Activated CD8-positive, alpha-beta memory T cell treated with anti-CD3 and anti-CD28 coated beads, Interleukin-2, amount 50 U/mL, for 24 hours (primary cell): Measurements from ENCODE around the gene CPLX3.

Experiments used
- DNase-seq: peaks from one replicate; pipeline ENCODE4 v3.0.0-alpha.2; 2020; ENCODE audit errors: extremely low read depth

Gene CPLX3

DNA sequence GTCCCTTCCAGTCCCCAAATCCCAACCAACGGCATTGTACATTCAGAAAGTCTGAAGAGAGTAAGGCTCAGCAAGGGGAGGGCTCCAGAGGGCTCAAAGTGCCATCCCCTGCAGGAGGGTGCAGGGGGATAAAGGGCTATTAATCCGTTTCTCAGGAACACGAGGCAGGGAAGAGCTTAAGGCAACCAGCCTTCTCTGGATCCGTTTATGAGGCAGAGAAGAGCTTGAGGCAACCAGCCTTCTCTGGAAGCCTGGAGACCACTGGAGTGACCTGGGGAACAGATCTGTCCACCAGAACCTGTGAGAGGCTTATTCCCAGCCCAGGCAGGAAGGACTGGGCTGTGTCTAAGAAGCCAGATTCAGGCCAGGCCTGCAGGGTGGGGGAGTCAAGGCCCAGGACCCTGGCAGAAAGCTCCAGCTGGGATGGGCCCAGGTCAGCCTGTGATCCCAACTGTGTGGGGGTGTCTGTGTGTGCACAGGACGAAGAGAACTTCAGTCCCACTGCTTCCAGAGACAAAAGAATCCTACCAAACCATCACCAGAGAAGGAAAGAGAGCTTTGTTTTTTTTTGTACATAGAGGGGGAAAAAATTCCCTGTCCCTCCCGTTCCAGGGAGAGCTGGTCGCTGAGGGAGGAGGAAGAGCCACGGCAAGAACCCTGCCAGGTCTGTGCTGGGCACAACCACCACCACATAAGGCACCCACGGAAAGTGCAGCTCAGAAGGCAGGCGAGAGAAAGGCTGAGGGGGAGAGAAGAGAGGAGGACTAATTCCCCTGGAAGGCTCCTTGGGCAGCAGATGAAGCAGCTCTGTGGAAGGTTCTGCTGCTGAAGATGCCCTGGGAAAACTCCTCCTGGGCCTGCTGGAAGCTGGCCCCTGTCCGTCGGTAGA, 18.1 kb downstream of the CPLX3 start:
- DNase-seq = no peak

DNA sequence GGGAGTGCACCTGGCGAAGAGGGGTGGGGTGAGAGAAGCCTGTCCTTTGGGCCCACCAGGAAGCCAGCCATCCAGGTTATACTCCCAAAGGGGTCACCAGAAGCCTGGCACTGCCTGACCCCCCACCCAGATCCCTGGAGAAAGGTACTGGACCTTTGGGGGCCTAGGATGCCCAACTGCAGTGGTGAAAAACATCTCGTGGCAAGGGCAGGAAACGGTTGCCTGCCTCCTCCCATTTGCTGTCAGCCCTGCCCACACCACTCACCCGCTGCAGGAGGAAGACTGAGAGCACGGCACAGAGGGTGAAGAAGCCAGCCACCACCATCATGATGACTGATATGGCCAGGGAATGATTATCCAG, 18.8 kb downstream of the CPLX3 start:
- no peak for DNase-seq

DNA sequence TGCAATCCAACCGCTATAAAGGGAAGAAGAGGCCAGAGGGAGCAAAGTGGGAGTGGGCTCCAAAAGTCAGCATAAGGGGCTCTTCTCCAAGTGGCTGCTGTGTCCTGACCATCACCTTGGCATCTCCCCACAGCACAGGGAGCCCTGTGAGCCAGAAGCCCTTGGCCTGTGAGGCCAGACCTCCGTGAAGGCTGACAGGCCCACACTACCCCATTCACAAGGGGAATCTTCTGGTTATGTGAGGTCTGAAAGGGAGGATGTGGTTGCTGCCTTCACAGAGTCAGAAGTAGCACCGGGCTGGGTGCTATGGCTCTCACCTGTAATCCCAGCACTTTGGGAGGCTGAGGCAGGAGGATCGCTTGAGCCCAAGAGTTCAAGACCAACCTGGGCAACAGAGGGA, 19.2 kb downstream of the CPLX3 start:
- no peak for DNase-seq

DNA sequence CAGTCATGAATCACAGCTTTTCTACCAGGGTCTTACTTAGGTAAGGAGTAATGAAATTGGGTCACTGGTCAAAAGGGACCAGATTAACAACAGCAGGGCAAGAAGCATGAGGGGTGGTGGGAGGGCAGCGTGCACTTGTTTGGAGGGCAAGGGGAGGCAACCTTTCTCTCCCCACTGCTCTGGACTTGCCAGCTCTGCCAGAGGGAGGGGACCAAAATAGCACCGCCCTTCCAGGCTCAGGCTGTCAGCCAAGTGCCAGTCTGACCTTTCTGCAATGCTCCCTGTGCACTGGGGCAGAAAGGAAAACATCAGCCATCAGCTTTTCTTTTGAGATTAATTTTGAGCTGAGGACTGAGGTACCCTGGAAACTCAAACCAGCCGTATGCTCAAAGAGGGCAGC, 21.0 kb downstream of the CPLX3 start:
- no peak for DNase-seq

DNA sequence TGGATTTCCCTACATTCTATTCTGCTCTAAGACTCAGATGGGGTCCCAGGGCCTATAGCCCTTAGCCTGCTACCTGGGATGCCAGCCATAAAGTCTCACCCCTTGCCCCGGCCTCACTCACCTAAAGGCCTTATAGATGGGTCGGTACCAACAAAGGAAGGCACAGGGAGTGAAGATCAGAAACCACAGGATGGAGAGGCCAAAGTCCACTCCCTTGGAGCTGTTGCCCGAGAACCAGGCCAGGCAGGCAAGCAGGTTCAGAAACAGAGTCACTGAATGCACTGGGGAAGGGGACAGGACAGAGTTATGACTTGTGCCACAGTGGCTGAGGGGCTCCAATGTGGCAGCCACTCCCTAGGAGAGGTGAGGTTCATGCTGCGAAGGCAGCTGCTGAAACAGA, 24.0 kb downstream of the CPLX3 start:
- no peak for DNase-seq

DNA sequence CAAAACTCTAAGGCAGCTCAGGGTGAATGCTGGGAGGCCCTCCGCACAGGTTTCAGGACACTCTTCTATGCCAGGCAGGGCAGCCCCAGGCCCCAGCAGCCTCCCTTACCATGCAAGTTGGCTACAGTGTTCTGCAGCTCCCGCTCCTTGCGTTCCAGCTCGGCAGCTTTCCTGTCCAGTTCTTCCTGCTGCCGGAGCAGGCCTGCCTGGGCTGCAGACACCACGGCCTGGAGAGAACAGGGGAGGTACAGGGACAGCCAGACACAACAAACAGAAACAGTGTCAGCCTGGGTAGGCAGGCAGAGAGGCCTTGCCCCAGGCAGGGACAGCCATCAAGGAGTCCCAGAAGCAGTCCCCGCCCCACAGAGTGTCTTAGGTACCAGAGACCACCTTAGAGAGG, 25.5 kb downstream of the CPLX3 start:
- no peak for DNase-seq

DNA sequence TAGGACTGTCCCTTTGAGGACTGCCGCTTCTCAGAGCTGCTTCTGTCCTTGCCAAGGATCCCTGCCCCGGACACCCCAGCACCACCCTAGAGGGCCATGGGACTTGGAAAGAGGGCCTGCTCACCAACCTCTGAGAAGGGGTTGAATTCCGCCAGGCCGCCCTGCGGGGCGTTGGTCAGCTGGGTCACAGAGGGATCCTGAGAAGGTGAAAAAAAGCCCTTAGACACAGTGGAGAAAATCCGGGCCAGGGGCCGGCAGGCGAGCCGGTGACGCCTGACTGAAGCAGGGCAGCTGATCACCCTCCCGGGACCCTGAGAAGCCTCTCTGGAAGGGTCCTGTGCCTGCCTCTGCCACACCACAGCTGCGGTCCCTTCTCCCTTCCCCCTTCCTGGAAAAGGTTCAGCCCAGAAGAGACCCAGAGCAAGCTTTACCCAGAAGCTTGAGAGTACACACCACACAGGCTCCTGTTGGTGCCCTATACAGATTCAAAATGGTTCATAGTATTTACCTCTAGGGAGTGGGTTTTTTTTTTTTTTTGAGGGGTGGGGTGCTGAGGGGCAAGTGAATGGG, 28.1 kb downstream of the CPLX3 start:
- no peak for DNase-seq

DNA sequence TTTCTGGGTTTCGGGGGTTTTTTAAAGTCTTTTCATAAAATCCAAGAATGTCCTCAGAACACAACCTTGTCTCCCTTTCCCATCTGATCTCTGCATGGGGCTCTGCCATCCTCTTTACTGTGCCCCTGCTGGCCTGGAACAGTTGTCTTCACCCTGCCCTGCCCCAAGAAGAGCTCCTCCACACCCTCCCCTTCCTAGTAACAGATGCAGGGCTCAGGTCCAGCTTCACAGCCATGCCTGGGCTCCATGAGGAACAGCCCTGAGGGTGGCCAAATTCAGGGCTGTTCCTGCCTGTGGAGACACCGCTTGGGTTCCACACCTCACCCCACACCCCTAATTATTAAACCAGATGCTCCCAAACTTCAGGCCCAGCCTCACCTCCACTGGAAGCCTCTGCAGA, 29.4 kb downstream of the CPLX3 start:
- DNase-seq = no peak

DNA sequence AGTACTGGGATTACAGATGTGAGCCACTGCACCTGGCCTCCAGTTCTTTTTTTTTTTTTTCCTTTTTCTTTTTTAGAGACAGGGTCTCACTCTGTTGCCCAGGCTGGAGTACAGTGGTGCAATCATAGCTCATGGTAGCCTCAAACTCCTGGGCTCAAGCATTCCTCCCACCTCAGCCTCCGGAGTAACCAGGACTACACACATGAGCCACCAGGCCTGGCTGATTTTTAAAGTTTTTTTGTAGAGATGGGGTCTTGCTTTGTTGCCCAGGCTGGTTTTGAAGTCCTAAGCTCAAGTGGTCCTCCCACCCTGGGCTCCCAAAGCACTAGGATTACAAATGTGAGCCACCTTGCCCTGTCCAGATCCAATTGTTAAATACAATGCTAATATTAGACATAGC, 30.1 kb downstream of the CPLX3 start:
- no peak for DNase-seq

DNA sequence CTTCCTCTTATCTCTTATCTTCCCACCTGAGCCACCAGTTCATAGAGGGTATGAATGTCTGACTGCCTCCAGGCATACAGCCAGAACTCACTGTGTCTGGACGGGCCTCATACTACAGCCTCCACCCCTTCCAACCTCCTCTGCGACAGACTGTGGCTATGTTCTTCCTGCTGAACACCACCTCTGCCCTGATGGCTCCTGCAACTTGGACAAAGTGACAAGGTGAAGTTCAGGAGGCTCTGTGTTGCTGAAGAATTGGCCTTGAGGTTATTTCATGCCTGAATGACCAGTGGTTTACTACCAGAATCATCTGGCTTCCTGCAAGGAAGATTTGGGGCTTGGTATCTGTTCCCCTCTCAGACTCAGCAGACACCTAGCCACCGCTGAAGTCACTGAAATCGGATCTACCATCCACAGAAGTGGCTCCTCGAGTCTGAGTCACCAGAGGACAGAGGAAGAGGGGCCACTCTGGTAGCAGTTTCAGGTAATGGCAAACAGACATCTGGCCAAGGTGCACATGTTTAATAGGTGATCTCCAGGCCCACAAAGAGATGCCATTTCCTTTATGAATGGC, 30.7 kb downstream of the CPLX3 start:
- DNase-seq = no peak

DNA sequence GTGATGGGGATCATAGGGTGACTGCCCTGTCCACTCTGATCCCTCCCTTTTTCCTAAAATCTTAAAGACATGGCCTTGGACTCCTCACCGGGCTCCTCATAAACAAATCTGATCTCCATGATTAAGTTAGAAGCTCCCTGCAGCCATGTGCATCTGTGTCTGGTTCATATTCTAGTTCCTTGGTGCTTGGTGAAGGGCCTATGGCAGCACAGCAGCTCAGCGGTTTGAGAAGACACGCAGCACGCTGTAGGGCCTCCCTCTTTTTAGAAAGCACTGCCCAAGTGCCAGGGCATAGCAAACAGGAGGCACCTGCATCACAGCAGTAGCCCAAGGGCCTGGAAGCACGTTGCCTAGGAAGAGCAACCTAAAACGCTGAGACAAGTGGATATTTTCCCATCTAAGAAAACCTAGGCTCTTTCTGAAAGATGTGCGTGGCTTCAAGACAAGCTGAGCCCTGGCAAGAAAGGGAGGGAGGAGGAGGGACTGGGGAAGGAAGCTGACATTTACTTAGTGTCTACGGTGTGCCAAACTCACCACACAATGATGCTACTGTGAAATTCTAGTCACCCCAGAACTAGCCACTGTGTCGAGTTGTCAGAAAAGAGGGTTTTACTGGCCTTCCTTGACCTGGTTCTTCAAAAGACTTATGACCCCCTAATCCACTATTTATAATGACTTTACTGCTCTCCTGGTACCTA, 31.4 kb downstream of the CPLX3 start:
- no peak for DNase-seq

DNA sequence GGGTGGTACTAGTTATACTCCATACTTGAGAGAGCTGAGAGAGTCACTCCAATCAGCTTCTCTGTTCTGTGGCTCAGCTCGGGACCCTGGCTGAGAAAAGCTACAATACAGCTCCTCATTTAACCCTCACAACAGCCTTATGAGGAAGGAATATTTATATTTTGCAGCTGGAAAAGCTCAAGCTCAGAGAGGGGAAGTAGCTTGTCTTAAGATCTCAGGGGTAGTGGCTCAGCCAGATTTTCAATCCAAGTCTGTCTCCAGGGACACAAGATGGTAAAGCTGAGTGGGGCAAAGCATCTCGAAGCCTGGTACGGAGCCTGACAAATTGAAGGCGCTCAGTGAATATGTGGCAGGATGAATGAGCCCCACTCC, 31.9 kb downstream of the CPLX3 start:
- DNase-seq = no peak

DNA sequence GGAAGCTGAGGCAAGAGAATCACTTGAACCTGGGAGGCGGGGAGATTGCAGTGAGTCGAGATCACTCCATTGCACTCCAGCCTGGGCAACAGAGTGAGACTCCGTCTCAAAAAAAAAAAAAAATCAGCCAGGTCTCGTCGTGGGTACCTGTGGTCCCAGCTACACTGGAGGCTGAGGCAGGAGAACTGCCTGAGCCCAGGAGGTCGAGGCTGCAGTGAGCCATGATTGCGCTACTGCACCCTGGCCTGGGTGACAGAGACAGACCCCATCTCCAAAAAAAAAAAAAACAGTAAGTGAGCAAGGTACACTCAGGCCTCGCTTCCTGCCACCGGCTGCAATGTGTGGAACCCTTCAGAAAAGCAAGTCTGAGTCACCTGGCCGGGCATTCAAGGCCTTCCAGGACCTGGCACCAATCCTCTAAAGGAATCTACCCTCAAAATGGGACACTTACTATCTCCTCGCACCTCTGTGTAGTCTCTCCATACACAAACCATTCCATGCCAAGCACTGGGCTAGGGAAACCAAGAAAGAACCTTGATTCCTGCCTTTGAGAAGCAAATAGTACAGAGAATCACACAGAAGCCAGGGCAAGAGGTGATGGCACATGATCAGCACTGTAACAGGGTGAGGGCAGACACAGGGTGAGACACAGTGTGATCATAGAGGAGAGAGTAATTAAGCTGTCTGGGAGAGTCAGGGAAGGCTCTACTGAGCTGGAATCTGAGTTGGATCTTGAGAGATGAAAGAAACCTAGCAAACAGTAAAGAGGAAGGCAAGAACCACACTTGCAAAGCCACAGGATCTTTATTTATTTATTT, 37.0 kb downstream of the CPLX3 start:
- DNase-seq = no peak

DNA sequence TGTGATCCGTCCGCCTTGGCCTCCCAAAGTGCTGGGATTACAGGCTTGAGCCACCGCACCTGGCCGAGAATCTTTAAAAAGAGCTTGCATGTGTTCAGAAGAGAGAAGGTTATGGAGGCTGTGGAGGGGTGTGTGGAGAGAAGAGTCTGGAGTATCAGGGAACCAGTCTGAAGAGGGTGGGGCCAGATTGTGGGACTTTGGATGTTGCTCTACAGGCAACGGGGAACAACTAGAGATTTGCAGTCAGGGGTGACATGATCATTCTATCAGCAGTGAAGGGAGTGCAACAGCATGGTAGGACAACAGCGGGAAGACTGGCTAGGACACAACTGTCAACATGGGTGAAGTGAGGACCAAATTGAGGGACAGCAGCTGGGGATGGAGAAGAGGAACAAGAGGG, 37.9 kb downstream of the CPLX3 start:
- no peak for DNase-seq

DNA sequence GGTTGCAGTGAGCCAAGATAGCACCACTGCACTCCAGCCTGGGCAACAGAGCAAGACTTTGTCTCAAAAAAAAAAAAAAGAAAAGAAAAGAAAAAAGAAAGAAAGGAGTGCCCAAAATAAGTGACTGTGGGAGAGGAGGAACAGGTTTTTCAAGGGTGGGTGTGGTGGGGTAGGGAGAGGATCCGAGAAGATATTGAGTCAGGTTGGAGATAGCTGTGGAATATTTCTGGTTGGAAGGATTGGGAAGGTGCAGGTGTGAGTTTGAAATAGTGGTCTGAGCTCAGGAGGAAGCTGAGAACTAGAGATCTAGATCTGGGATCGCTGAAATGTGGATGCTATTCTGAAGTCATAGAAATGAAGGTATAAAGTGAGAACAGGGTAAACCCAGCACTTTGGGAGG, 38.9 kb downstream of the CPLX3 start:
- DNase-seq = no peak

DNA sequence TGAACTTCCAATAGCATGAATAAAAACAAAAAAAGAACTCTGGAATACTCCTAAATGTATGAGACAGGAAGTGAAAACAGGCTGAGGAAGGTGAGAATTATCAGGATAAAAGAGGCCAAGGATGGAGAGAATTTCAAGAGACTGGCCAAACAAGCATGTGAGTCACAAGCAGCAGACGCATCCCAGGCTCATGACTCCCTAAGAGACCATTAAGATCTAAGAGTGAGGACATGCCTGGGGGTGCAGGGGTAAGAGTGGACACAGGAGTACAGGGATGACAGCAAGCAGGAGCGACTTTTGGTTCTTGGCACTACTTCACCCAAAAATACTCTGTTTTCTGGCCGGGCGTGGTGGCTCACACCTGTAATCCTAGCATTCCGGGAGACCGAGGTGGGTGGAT, 39.7 kb downstream of the CPLX3 start:
- no peak for DNase-seq

DNA sequence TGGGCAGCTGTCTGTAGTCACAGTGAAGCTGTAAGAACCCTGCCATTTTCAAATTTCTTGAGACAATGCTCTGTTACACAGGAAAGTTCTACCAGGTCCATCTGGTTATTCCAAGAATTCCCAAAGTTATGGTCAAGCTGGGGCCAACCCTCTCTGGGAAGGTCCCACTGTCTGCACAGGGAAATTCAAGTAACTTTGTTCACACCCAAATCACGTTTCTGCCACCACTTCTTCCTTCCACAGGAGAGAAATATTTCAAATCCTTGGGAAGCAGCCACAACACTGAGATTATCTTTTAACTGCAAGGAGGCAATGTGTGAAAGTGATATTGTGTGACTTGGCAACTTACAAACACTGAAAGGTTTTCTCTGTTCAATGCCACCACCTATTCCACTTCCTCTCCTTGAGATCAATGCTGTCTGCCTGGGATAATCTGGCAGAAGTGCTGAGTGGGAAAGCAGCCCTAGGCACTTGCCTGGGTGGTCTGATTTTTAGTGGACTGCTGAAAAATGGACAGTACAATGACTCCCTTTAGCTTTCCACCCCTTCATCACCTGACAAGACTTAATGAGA, 41.1 kb downstream of the CPLX3 start:
- DNase-seq = no peak

DNA sequence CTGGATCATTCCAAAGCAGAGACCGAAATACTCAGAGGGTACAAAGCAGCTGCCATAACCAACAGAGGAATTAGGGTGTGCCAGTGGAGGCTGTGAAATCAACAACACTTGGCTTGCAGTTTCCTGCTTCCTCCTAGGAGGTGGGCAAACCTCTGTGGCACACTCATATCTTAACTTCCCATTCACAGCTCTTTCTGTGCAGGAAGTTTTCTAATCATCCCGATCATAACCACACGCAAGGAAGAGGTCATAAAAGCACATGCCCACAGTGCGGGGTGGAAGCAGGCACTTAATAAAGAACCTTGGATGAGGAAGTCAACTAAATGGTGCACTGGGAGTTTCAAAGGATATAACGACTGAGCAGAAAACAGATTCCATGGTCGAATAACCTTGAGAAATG, 41.6 kb downstream of the CPLX3 start:
- DNase-seq = no peak

DNA sequence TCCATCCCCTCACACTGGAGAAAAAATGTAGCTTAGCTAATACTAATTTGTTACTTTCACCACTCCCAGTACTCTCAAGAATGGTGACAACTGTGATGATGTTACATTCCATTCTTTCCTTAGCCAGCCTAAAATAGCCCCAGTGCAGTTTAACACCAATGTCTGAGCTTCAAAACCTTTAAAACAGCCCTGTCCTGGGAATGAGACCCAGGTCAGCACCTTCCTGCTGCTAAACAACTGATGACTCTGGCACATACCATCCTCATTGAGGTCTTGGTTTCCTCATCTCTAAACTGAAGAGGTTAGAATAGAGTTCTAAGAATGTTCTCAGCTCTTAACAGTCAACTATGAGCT, 42.9 kb downstream of the CPLX3 start:
- DNase-seq = no peak

DNA sequence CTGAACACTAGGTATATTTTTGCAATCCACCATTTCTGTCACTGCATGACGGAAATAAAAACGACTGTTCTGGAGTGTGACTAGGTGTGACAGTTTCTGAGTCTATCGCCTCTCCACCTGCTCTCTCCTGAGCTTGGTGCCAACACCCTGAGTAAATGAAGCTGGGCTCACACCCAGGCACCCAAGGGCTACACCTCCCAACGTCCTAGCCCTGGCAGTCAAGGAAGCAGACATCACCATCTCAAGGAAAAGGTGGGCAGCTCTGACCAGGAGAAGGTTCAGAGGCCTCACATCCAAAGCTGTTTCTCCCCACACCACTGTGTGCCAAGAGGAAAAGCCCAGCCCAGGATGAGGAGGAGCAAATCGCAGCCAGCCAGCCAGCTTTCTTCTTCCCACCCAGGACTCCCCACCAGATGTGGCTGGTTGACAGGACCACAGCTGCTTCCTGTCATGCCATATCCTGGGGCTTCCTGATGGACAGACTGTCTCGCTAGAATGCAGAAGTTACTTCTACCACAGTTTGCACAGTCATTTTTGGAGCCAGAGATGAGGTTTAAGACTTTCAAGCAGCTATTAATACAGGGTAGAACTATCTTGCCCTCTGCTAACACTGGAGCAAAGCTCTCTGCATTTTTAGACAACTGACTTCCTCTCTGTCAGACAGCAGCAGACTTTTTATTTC, 43.4 kb downstream of the CPLX3 start:
- DNase-seq = no peak
